ENCODE results near the gene ATG7. TPM values are rescaled to one million over a fixed set of nuclear protein-coding genes. Genes with fewer than 3 reads are reported as not detected.
"Not testable (repeated sequence)": the region's sequence is repeated elsewhere in the genome, so short reads cannot be mapped to it uniquely, and the experiment has no call there.

The ATG7 gene
- total RNA-seq, 1 experiment from 2014 or later: 29.3 TPM

- CTCF ChIA-PET: no interaction called here
- POLR2A ChIA-PET: no interaction called here
- H3K9me2 ChIP-seq (ENCODE audit: insufficient read depth): no peaks in the 10 kb centered on the region
- H3K9me3 ChIP-seq (ENCODE audit: control insufficient read depth in 1 of 2, insufficient read depth in 1 of 2, low read depth in 1 of 2, low read length in 2 of 2): no peaks in the 10 kb centered on the region
- ATAC-seq: no peak
- TF ChIP-seq SRF (IDR thresholded peaks at IDR 0.05; ENCODE audit: low read depth) (no peak), YY1 (IDR thresholded peaks at IDR 0.05; ENCODE audit: extremely low read depth, insufficient replicate concordance, low read depth, low read length) (no peak)
- TF ChIP-seq, protein P1, sequence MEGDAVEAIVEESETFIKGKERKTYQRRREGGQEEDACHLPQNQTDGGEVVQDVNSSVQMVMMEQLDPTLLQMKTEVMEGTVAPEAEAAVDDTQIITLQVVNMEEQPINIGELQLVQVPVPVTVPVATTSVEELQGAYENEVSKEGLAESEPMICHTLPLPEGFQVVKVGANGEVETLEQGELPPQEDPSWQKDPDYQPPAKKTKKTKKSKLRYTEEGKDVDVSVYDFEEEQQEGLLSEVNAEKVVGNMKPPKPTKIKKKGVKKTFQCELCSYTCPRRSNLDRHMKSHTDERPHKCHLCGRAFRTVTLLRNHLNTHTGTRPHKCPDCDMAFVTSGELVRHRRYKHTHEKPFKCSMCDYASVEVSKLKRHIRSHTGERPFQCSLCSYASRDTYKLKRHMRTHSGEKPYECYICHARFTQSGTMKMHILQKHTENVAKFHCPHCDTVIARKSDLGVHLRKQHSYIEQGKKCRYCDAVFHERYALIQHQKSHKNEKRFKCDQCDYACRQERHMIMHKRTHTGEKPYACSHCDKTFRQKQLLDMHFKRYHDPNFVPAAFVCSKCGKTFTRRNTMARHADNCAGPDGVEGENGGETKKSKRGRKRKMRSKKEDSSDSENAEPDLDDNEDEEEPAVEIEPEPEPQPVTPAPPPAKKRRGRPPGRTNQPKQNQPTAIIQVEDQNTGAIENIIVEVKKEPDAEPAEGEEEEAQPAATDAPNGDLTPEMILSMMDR (IDR thresholded peaks at IDR 0.05 in 2 of 3, conservative IDR thresholded peaks at IDR 0.05 in 1 of 3; ENCODE audit: borderline replicate concordance in 1 of 3, insufficient read depth in 1 of 3, low read depth in 2 of 3, low read length in 2 of 3): no peak
- RAD21 ChIA-PET (ENCODE audit: low non-redundant PET in 1 of 2, low total read pairs in 2 of 2, uncharacterized antibody in 2 of 2, unreplicated experiment in 2 of 2): no interaction called here
- intact Hi-C loops (cut with micrococcal nuclease): no loop called here
- no peak overlapping the region for H2AFZ ChIP-seq (ENCODE audit: low read depth, low read length, poor library complexity, severe bottlenecking)
- no peak overlapping the region for H3K9ac ChIP-seq (ENCODE audit: low read length)
- H3K27me3 ChIP-seq (ENCODE audit: insufficient read depth, low read length): no peaks in the 10 kb centered on the region
- H3K4me1 ChIP-seq (ENCODE audit: control insufficient read depth in 1 of 2, insufficient read depth in 2 of 2, low read length in 2 of 2): no peaks in the 10 kb centered on the region
- BruUV-seq (replicated peaks): no TSS peak
- DNase-seq (ENCODE audit: low read depth, low spot score): no peak
- H3K79me2 ChIP-seq (ENCODE audit: insufficient read depth, low read length): no peaks in the 10 kb centered on the region
- H3K4me2 ChIP-seq (ENCODE audit: low read length): no peak overlapping the region
- H4K20me1 ChIP-seq (ENCODE audit: insufficient read depth): no peaks in the 10 kb centered on the region
- no peak overlapping the region for H3K27ac ChIP-seq (ENCODE audit: low read depth, low read length)
- no peak overlapping the region for H3K4me3 ChIP-seq (replicated peaks in 1 of 2; ENCODE audit: low read depth in 1 of 2, low read length in 2 of 2)
- peaks cover 2 to 4% of the 10 kb centered on the region in 2 experiments; a peak in 2 of 4 replicates for H3K36me3 ChIP-seq (ENCODE audit: control insufficient read depth in 1 of 2, insufficient read depth in 2 of 2, low read length in 2 of 2)
Observed at GRCh38 chr3:11254876-11255275, 17.3 kb upstream of the ATG7 start.

DNA sequence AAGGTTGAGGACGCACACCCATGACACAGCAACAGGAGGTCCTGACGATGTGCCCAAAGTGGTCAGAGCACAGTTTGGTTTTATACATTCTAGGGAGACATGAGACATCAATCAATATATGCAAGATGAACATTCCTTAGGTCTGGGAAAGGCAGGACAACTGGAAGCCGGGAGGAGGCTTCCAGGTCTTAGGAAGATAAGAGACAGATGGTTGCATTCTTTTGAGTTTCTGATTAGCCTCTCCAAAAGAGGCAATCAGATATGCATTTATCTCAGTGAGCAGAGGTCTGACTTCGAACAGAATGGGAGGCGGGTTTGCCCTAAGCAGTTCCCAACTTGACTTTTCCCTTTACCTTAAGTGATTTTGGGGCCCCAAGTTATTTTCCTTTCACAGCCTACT lies 16.7 kb upstream of the ATG7 start:
- DNase-seq (ENCODE audit: low read depth, low spot score); H3K36me3 ChIP-seq (ENCODE audit: control insufficient read depth in 1 of 2, insufficient read depth in 2 of 2, low read length in 2 of 2); H4K20me1 ChIP-seq (ENCODE audit: insufficient read depth); H3K27ac ChIP-seq (ENCODE audit: low read depth, low read length); H3K9me2 ChIP-seq (ENCODE audit: insufficient read depth); ATAC-seq; H3K27me3 ChIP-seq (ENCODE audit: insufficient read depth, low read length); H3K9ac ChIP-seq (ENCODE audit: low read length); H3K9me3 ChIP-seq (ENCODE audit: control insufficient read depth in 1 of 2, insufficient read depth in 1 of 2, low read depth in 1 of 2, low read length in 2 of 2); intact Hi-C loops (cut with micrococcal nuclease); H3K4me1 ChIP-seq (ENCODE audit: control insufficient read depth in 1 of 2, insufficient read depth in 2 of 2, low read length in 2 of 2); H3K4me2 ChIP-seq (ENCODE audit: low read length); BruUV-seq (replicated peaks); POLR2A ChIA-PET; H3K4me3 ChIP-seq (replicated peaks in 1 of 2; ENCODE audit: low read depth in 1 of 2, low read length in 2 of 2); RAD21 ChIA-PET (ENCODE audit: low non-redundant PET in 1 of 2, low total read pairs in 2 of 2, uncharacterized antibody in 2 of 2, unreplicated experiment in 2 of 2); H3K79me2 ChIP-seq (ENCODE audit: insufficient read depth, low read length); CTCF ChIA-PET; H2AFZ ChIP-seq (ENCODE audit: low read depth, low read length, poor library complexity, severe bottlenecking): not testable (repeated sequence)

Measured in HCT116 (cell line).